Measurements from ENCODE around the gene HOXB2. TPM values are rescaled to one million over a fixed set of nuclear protein-coding genes. Genes with fewer than 3 reads are reported as not detected.

Gene HOXB2
- total and polyA plus RNA-seq, 9 of the 15 experiments (the other 6 are each of a cell fraction or from before 2014, with no cell fraction given) = 2.1 to 97.7 (median 21.2) TPM

DNA sequence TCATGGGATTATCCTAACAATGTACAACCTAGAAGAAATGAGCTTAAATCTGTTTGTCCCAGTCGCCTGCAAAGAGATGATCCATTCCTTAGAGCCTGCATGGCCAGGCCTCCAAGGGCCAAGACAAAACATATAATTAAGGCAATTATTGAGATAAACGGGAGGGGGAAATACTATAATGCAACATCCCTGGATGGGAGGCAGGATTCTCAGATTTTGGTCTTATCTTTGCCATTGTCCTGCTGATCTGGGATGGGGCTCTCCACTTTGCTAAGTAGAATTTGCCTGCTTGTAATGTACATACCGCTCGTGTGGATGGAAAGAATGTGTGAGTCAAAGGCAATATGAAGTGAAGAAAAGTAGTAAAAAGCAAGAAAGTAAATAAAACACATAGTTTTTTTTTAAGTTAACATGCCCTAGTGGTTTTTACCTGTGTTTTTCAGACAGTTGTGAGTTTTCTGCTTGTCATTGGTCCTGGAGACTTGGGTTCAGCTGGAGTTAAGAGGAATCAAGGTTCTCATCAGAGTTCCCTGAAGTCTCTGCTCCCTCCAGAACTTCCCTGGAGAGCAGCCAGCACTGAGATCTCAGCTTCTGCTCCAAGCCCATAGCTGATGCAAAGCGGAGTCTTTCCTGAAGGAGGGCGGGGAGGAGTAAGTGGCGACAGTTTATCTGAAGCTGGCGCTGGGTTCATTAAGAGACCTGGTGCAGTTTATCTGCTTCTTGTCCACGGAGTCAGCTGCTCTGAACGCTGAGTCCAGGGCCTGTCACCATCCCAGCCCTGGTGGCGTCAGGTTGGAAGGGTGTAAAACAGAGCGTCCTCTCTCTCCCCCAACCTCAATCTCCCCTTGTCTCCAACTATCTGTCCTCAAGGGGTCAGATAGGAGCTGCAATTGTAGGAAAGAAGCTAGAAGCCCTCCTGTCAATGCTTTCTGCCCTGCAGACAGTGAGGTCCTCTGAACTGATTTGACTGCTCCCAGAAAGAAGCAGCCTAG lies 44.2 kb downstream of the HOXB2 start (continued):
- TF ChIP-seq ETV1 (tag; conservative IDR thresholded peaks at IDR 0.05; ENCODE audit: low read depth) = no peak
- no peak for TF ChIP-seq ETV5 (CRISPR knock-in tag; IDR thresholded peaks at IDR 0.05; ENCODE audit: low read depth)
- TF ChIP-seq, protein P1, sequence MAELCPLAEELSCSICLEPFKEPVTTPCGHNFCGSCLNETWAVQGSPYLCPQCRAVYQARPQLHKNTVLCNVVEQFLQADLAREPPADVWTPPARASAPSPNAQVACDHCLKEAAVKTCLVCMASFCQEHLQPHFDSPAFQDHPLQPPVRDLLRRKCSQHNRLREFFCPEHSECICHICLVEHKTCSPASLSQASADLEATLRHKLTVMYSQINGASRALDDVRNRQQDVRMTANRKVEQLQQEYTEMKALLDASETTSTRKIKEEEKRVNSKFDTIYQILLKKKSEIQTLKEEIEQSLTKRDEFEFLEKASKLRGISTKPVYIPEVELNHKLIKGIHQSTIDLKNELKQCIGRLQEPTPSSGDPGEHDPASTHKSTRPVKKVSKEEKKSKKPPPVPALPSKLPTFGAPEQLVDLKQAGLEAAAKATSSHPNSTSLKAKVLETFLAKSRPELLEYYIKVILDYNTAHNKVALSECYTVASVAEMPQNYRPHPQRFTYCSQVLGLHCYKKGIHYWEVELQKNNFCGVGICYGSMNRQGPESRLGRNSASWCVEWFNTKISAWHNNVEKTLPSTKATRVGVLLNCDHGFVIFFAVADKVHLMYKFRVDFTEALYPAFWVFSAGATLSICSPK (IDR thresholded peaks at IDR 0.05; ENCODE audit: borderline replicate concordance) = no peak
- TF ChIP-seq, protein P2, sequence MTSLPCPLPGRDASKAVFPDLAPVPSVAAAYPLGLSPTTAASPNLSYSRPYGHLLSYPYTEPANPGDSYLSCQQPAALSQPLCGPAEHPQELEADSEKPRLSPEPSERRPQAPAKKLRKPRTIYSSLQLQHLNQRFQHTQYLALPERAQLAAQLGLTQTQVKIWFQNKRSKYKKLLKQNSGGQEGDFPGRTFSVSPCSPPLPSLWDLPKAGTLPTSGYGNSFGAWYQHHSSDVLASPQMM (CRISPR knock-in tag; IDR thresholded peaks at IDR 0.05) = no peak
- no peak for TF ChIP-seq MAFF (IDR thresholded peaks at IDR 0.05; ENCODE audit: low read length)
- peak in 1 of 2 experiments; percentile 7; a peak in 1 of 4 replicates for TF ChIP-seq NRF1 (conservative IDR thresholded peaks at IDR 0.05 in 1 of 2, IDR thresholded peaks at IDR 0.05 in 1 of 2)
- TF ChIP-seq, protein P3, sequence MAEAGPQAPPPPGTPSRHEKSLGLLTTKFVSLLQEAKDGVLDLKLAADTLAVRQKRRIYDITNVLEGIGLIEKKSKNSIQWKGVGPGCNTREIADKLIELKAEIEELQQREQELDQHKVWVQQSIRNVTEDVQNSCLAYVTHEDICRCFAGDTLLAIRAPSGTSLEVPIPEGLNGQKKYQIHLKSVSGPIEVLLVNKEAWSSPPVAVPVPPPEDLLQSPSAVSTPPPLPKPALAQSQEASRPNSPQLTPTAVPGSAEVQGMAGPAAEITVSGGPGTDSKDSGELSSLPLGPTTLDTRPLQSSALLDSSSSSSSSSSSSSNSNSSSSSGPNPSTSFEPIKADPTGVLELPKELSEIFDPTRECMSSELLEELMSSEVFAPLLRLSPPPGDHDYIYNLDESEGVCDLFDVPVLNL (CRISPR knock-in tag; IDR thresholded peaks at IDR 0.05; ENCODE audit: low read depth) = no peak
- peak; percentile 58; the same call in 1 of the 2 replicates for TF ChIP-seq TOE1 (IDR thresholded peaks at IDR 0.05; ENCODE audit: borderline replicate concordance)
- TF ChIP-seq TOE1 (CRISPR knock-in tag; IDR thresholded peaks at IDR 0.05; ENCODE audit: borderline replicate concordance, low read depth) = no peak
- TF ChIP-seq, protein P4, sequence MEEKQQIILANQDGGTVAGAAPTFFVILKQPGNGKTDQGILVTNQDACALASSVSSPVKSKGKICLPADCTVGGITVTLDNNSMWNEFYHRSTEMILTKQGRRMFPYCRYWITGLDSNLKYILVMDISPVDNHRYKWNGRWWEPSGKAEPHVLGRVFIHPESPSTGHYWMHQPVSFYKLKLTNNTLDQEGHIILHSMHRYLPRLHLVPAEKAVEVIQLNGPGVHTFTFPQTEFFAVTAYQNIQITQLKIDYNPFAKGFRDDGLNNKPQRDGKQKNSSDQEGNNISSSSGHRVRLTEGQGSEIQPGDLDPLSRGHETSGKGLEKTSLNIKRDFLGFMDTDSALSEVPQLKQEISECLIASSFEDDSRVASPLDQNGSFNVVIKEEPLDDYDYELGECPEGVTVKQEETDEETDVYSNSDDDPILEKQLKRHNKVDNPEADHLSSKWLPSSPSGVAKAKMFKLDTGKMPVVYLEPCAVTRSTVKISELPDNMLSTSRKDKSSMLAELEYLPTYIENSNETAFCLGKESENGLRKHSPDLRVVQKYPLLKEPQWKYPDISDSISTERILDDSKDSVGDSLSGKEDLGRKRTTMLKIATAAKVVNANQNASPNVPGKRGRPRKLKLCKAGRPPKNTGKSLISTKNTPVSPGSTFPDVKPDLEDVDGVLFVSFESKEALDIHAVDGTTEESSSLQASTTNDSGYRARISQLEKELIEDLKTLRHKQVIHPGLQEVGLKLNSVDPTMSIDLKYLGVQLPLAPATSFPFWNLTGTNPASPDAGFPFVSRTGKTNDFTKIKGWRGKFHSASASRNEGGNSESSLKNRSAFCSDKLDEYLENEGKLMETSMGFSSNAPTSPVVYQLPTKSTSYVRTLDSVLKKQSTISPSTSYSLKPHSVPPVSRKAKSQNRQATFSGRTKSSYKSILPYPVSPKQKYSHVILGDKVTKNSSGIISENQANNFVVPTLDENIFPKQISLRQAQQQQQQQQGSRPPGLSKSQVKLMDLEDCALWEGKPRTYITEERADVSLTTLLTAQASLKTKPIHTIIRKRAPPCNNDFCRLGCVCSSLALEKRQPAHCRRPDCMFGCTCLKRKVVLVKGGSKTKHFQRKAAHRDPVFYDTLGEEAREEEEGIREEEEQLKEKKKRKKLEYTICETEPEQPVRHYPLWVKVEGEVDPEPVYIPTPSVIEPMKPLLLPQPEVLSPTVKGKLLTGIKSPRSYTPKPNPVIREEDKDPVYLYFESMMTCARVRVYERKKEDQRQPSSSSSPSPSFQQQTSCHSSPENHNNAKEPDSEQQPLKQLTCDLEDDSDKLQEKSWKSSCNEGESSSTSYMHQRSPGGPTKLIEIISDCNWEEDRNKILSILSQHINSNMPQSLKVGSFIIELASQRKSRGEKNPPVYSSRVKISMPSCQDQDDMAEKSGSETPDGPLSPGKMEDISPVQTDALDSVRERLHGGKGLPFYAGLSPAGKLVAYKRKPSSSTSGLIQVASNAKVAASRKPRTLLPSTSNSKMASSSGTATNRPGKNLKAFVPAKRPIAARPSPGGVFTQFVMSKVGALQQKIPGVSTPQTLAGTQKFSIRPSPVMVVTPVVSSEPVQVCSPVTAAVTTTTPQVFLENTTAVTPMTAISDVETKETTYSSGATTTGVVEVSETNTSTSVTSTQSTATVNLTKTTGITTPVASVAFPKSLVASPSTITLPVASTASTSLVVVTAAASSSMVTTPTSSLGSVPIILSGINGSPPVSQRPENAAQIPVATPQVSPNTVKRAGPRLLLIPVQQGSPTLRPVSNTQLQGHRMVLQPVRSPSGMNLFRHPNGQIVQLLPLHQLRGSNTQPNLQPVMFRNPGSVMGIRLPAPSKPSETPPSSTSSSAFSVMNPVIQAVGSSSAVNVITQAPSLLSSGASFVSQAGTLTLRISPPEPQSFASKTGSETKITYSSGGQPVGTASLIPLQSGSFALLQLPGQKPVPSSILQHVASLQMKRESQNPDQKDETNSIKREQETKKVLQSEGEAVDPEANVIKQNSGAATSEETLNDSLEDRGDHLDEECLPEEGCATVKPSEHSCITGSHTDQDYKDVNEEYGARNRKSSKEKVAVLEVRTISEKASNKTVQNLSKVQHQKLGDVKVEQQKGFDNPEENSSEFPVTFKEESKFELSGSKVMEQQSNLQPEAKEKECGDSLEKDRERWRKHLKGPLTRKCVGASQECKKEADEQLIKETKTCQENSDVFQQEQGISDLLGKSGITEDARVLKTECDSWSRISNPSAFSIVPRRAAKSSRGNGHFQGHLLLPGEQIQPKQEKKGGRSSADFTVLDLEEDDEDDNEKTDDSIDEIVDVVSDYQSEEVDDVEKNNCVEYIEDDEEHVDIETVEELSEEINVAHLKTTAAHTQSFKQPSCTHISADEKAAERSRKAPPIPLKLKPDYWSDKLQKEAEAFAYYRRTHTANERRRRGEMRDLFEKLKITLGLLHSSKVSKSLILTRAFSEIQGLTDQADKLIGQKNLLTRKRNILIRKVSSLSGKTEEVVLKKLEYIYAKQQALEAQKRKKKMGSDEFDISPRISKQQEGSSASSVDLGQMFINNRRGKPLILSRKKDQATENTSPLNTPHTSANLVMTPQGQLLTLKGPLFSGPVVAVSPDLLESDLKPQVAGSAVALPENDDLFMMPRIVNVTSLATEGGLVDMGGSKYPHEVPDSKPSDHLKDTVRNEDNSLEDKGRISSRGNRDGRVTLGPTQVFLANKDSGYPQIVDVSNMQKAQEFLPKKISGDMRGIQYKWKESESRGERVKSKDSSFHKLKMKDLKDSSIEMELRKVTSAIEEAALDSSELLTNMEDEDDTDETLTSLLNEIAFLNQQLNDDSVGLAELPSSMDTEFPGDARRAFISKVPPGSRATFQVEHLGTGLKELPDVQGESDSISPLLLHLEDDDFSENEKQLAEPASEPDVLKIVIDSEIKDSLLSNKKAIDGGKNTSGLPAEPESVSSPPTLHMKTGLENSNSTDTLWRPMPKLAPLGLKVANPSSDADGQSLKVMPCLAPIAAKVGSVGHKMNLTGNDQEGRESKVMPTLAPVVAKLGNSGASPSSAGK (IDR thresholded peaks at IDR 0.05) = no peak
